HG03460 (cell line): Measurements from ENCODE around the gene ITPR1.

Experiments
- ATAC-seq: cut with Tn5 transposase; IDR thresholded peaks from one replicate; pipeline ENCODE4 v1.9.1; 2021; ENCODE audit not compliant: unreplicated experiment

Gene ITPR1

DNA sequence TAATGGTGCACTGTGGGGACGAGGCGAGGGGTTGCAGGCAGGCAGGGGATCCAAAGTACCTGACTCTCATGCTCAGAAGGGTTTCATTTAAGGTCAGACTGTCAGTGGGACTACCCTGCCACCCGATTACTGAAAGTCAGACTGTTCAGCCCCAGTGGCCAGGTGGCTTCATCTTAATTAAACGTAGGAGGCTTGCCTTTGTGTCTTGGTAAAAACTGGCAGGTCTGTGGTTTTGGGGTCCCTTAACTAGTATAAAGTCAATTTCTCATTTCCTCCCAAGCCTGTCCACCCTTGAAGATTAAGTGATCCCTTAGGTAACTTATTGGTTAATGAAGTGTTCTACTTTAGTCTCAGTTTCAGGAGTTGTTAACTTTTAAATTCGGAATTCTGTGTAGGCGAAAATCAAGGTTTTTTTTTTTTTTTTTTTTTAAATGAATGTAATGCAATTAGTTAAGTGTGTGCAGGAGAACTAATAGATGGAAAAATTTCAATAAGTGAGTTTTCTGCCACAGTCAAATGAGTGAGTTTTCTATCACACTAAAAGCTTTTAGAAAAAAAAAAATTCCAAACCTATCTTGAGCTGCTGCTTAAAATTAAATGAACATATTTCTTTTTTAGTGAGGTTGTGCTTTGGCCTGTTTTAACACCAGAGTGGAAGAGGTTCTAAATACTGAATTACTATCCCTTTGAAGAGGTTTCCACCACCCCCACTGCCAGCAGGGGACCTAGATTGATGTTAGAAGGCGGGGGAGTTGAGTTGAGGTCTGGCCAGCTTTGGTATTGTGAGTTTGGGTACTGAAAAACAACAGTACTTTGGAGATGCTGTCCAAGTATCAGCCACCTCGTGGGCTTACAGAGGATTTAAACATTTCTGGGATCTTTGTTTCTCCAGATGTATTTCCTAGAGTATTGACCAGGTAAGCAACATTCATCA is 15.2 kb downstream of the ITPR1 start:
- ATAC-seq = peak; percentile 72

GRCh38 chr3:4509043-4509442 is 15.9 kb downstream of the ITPR1 start:
- no peak for ATAC-seq

DNA sequence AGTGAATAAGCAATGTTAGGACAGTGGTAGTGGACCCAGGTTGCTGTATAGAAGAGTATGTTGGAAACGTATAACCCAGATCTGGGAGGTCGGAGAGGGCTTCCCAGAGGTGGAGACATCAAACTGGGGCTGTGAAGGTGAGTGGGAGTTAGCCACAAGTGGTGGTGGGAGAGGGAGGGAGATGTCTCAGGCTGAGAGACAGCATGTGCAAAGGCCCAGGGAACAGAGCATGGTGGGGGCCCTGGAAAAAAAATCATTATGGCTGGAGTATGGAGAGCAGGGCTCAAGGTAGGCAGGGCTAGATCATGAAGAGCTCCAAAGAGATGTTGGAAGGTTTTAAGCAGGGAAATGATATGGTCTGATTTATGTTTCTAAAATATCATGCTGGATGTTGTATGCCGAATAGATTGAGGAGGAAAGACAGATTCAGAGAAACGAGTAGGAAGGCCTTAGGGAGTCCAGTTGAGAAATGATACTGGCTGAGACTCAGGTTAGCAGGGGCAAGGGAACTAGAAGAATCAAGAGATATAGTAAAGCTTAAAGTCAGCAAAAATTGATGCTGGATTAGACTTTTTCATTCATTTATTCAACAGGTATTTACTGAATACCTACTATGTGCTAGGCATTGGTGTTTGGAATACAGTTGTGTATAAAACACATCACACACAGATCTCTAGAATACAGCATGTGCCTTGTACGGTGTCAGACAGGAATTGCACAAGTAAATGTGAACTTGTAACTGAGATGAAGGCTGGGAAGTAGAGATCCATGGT is 17.0 kb downstream of the ITPR1 start:
- ATAC-seq = no peak

DNA sequence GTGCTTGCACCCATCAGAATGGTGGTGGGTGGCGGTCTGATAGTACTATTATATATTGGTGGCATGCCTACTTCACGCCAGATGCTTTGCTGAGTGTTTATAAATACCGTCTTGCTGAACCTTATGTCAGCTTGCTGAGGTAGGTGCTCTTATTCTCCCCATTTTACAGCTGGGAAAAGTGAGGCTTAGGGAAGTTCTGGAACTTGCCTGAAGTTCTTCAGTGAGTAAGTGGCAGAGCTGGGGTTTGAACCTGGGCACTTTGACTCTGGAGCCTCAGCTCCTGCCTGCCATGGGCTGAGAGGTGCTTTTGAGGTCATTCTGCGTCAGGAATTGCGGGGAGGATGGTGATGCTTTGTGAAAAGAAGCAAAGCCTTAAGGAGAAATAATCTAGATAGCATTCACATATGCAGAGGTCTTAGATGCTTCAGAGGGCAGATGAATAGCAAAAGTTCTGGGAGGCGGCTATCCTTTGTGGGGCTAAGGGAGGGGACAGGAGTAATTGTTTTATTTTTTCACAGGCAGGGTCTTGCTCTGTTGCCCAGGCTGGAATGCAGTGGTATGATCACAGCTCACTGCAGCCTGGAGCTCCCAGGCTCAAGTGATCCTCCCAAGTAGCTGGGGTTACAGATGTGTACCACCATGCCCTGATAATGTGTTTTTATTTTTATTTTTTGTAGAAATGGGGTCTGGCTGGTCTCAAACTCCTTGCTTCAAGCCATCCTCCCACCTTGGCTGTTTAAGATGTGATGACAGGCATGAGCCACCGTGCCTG is 18.5 kb downstream of the ITPR1 start:
- ATAC-seq = no peak

- no peak for ATAC-seq
Observed at GRCh38 chr3:4512895-4513616, 19.9 kb downstream of the ITPR1 start.

GRCh38 chr3:4514321-4514720 is 21.2 kb downstream of the ITPR1 start:
- ATAC-seq = no peak

GRCh38 chr3:4514916-4515315 is 21.8 kb downstream of the ITPR1 start:
- ATAC-seq = no peak

DNA sequence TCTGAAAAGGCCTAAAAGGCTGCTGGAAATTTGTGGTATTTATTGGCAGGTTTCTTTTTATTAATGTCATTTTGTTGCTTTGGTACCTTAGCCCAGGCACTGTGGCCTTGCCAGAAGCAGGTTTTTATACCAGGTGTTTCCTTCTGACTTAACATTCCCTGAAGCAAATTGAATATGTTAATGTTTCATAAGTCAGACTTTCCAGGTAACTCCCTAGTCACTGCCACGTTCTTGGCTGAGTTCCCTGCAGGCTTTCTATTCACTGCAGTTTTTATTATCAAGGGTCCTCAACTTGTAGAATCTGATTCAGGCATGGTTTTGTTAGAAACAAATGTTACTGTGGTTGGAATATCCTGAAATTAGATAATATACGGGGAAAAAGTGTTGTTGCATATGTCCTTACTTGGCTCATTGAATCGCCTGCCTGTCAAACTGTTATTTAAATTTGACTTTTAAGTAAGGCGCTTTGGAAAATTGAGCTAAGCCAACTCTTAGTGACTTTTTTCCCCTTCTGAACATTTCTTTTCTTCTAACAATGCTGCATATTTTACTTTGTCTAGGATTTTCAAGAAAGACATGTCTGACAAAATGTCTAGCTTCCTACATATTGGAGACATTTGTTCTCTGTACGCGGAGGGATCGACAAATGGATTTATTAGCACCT is 22.9 kb downstream of the ITPR1 start:
- ATAC-seq = no peak

GRCh38 chr3:4517093-4517492 is 23.9 kb downstream of the ITPR1 start:
- ATAC-seq = no peak

GRCh38 chr3:4517643-4518311 is 24.6 kb downstream of the ITPR1 start:
- ATAC-seq = no peak

GRCh38 chr3:4520033-4520816 is 27.1 kb downstream of the ITPR1 start:
- no peak for ATAC-seq

GRCh38 chr3:4522947-4523346 is 29.8 kb downstream of the ITPR1 start:
- no peak for ATAC-seq

GRCh38 chr3:4523710-4524698 is 30.9 kb downstream of the ITPR1 start:
- no peak for ATAC-seq

DNA sequence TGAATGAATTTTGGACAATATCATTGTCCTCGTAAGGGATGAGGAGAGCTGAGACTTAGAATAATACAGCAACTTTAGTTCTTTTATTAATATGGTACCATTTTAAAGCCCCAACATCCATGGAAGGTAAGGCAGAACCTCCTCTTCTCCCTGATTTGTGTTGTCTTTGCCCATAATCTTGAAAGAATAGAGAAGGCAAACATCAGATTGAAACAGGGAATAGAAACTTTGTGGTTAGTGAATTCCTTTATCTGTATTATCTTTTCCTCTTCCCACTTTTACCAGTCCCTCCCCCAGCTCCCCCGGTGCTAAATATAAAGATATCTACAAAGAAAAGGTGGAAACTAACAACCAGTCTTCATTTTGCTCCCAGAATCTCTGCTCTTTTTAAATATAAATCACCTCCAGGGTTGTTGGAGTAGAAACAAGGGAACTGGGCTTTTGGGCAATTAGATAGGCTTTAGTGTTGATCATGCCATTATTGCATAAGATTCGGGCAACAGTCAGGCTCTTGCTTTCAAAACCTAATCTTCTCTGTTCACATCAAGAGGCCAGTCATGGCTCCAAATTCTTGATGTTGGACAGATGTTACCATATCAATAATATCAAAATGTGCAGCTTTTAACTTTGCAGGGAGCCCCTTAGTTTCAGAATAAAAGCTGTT is 32.5 kb downstream of the ITPR1 start:
- ATAC-seq = no peak

- no peak for ATAC-seq
Observed at GRCh38 chr3:4528320-4528719, 35.2 kb downstream of the ITPR1 start.

GRCh38 chr3:4528819-4529600 is 35.9 kb downstream of the ITPR1 start:
- no peak for ATAC-seq
